ENCODE data around the gene C6. TPM values are rescaled to one million over a fixed set of nuclear protein-coding genes. Genes with fewer than 3 reads are reported as not detected.

The C6 gene
- total RNA-seq, 1 experiment from 2014 or later: not detected

DNA sequence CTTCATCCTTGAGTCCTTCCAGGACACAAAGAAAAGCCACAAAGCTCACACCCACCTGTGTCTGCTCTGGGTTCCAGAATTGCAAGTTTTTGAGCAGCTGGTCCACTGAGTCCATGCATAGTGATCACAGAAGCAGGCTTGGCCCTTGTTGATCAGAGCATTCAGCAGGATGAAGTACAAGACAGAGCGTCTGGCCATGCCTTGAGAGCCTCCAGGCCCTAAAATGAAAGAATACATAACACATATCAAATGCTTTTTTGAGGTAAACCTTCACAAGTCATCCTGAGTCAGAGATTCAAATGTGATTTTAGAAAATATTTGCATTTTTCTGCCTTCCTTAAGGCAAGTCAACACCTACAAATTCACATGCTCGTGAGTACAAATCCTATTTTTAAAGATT lies 10.3 kb downstream of the C6 start:
- Histone ChIP-seq H3F3A (ENCODE audit: insufficient read depth, low read depth) (no peaks in the 10 kb centered on the region), H3K27ac (no peak overlapping the region), H4K20me1 (ENCODE audit: insufficient read depth) (no peaks in the 10 kb centered on the region), H3K36me3 (ENCODE audit: low read depth) (no peaks in the 10 kb centered on the region), H3K9me2 (ENCODE audit: insufficient read depth) (no peaks in the 10 kb centered on the region), H3K9me3 (ENCODE audit: insufficient read depth, low read depth) (no peaks in the 10 kb centered on the region), H3K79me2 (ENCODE audit: low read depth) (no peaks in the 10 kb centered on the region), H3K27me3 (ENCODE audit: insufficient read depth, low read depth) (no peaks in the 10 kb centered on the region), H3K4me2 (no peak overlapping the region), H3K4me3 (no peak overlapping the region), H2AFZ (no peak overlapping the region), H3K4me1 (replicated peaks; ENCODE audit: insufficient read depth) (no peaks in the 10 kb centered on the region)
- POLR2A ChIA-PET (ENCODE audit: unreplicated experiment): interaction anchor here (0.6 kb wide), 1 partner anchor 19 kb away, joined by 3 read pairs; no protein-coding TSS in a partner anchor
- no peak for DNase-seq
- TF ChIP-seq EZH2 (IDR thresholded peaks at IDR 0.05; ENCODE audit: low read depth) (no peak), CTCF (conservative IDR thresholded peaks at IDR 0.05) (no peak)
- intact Hi-C loops (cut with micrococcal nuclease; ENCODE audit: unreplicated experiment): no loop called here
- BruUV-seq (replicated peaks): no TSS peak
- CTCF ChIA-PET: no interaction called here

DNA sequence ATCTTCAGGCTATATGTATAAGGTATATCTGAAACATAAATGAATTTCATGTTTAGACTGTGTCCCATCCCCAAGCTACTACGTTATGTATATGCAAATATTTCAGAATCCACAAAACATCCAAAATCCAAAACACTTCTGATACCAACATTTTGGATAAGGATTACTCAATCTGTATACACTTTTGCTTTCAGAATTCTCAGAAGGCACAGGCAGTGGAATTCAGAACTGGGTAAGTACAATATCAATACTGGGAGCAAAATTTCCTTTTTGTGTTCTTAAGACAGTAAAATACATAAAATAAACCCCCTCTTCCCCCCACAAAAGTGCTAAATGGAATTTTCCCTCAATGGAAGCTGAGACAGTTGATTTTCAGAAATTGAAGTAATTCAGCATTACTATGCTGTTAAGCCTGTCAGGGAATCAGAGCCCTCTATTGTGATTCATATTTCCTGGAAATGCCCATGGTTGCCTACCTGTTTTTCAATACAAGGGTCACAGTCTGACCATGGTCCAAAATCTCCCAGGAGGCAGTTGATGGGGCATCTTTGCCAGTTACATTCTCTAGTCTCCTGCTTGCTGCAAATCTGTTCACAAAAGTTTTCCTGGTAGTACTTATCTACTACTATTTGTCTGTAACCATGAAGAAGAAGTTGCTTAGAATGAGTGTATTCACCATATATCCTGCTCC lies 12.1 kb downstream of the C6 start:
- H3K4me2 ChIP-seq: no peak overlapping the region
- no peaks in the 10 kb centered on the region for H3K9me3 ChIP-seq (ENCODE audit: insufficient read depth, low read depth)
- no peaks in the 10 kb centered on the region for H3K27me3 ChIP-seq (ENCODE audit: insufficient read depth, low read depth)
- ChIA-PET POLR2A (ENCODE audit: unreplicated experiment) (no interaction called here), CTCF (no interaction called here)
- no peak for TF ChIP-seq EZH2 (IDR thresholded peaks at IDR 0.05; ENCODE audit: low read depth)
- no peak for TF ChIP-seq CTCF (conservative IDR thresholded peaks at IDR 0.05)
- no peaks in the 10 kb centered on the region for H3K4me1 ChIP-seq (replicated peaks; ENCODE audit: insufficient read depth)
- intact Hi-C loops (cut with micrococcal nuclease; ENCODE audit: unreplicated experiment): no loop called here
- no TSS peak for BruUV-seq (replicated peaks)
- DNase-seq: no peak
- no peaks in the 10 kb centered on the region for H4K20me1 ChIP-seq (ENCODE audit: insufficient read depth)
- H2AFZ ChIP-seq: no peak overlapping the region
- no peaks in the 10 kb centered on the region for H3K36me3 ChIP-seq (ENCODE audit: low read depth)
- H3K79me2 ChIP-seq (ENCODE audit: low read depth): no peaks in the 10 kb centered on the region
- no peaks in the 10 kb centered on the region for H3F3A ChIP-seq (ENCODE audit: insufficient read depth, low read depth)
- H3K4me3 ChIP-seq: no peak overlapping the region
- H3K27ac ChIP-seq: no peak overlapping the region
- no peaks in the 10 kb centered on the region for H3K9me2 ChIP-seq (ENCODE audit: insufficient read depth)

DNA sequence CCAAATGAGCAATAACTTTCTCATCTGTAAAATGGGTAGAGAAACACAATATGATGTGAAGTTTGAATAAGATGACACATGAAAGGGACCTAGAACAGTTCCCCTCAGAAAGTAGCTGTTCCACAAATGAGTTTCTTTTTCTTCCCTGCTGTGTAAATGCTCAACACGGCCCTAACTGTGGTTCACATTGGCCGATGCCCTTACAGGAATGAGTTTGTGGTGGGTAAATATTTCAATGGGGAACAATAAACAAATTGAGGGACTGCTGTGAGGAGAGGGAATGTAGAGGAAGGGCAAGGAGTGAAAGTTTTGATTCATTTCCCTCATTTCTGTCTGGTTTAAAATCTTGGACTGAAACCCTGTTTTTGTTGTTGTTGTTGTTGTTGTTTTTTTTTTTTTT lies 12.8 kb downstream of the C6 start:
- H3F3A ChIP-seq (ENCODE audit: insufficient read depth, low read depth): no peaks in the 10 kb centered on the region
- DNase-seq: no peak
- no peak overlapping the region for H3K4me3 ChIP-seq
- H2AFZ ChIP-seq: no peak overlapping the region
- intact Hi-C loops (cut with micrococcal nuclease; ENCODE audit: unreplicated experiment): no loop called here
- H3K27me3 ChIP-seq (ENCODE audit: insufficient read depth, low read depth): no peaks in the 10 kb centered on the region
- H3K36me3 ChIP-seq (ENCODE audit: low read depth): no peaks in the 10 kb centered on the region
- no peaks in the 10 kb centered on the region for H3K9me3 ChIP-seq (ENCODE audit: insufficient read depth, low read depth)
- TF ChIP-seq CTCF (conservative IDR thresholded peaks at IDR 0.05) (no peak), EZH2 (IDR thresholded peaks at IDR 0.05; ENCODE audit: low read depth) (no peak)
- H4K20me1 ChIP-seq (ENCODE audit: insufficient read depth): no peaks in the 10 kb centered on the region
- POLR2A ChIA-PET (ENCODE audit: unreplicated experiment): no interaction called here
- no peak overlapping the region for H3K27ac ChIP-seq
- no peaks in the 10 kb centered on the region for H3K9me2 ChIP-seq (ENCODE audit: insufficient read depth)
- H3K79me2 ChIP-seq (ENCODE audit: low read depth): no peaks in the 10 kb centered on the region
- H3K4me1 ChIP-seq (replicated peaks; ENCODE audit: insufficient read depth): no peaks in the 10 kb centered on the region
- CTCF ChIA-PET: no interaction called here
- H3K4me2 ChIP-seq: no peak overlapping the region
- BruUV-seq (replicated peaks): no TSS peak
